Type B pancreatic cell (in vitro differentiated cells): ENCODE results near the gene GPC6. TPM values are rescaled to one million over a fixed set of nuclear protein-coding genes. Genes with fewer than 3 reads are reported as not detected.

ENCODE experiments used
- DNase-seq: peaks from one replicate; pipeline ENCODE4 v3.0.0; 2021; ENCODE audit warnings: mixed read lengths; ENCODE audit not compliant: unreplicated experiment; ENCODE audit errors: extremely low spot score
- H3K27ac Mint-ChIP-seq: 2 replicates; pipeline ENCODE4 v1.8.0; 2021; ENCODE audit warnings: mild to moderate bottlenecking, mixed read lengths
- H3K27me3 Mint-ChIP-seq: 2 replicates; pipeline ENCODE4 v1.8.0; 2021; ENCODE audit warnings: mixed read lengths
- H3K36me3 Mint-ChIP-seq: 2 replicates; pipeline ENCODE4 v1.8.0; 2021; ENCODE audit warnings: mixed read lengths
- H3K4me1 Mint-ChIP-seq: one replicate; pipeline ENCODE4 v1.8.0; 2021; ENCODE audit warnings: mixed read lengths; ENCODE audit not compliant: unreplicated experiment
- H3K4me3 Mint-ChIP-seq: 2 replicates; pipeline ENCODE4 v1.8.0; 2021; ENCODE audit warnings: mild to moderate bottlenecking, mixed read lengths
- H3K9me3 Mint-ChIP-seq: 2 replicates; pipeline ENCODE4 v1.8.0; 2021; ENCODE audit warnings: mixed read lengths
- total RNA-seq: library from RNA; stranded (reverse); gene quantifications from 2 replicates; pipeline ENCODE4 v1.2.1, GENCODE V29; 2021; ENCODE audit warnings: low replicate concordance
- TF ChIP-seq, protein P1 (sequence below): fragments of 200-600 bp; sonication (generic); conservative IDR thresholded peaks from 2 replicates; pipeline ENCODE4 v1.5.0; 2021; ENCODE audit warnings: antibody characterized with exemption, mild to moderate bottlenecking

Gene GPC6
- total RNA-seq, 1 donor from 2014 or later, result 30.5 TPM

DNA sequence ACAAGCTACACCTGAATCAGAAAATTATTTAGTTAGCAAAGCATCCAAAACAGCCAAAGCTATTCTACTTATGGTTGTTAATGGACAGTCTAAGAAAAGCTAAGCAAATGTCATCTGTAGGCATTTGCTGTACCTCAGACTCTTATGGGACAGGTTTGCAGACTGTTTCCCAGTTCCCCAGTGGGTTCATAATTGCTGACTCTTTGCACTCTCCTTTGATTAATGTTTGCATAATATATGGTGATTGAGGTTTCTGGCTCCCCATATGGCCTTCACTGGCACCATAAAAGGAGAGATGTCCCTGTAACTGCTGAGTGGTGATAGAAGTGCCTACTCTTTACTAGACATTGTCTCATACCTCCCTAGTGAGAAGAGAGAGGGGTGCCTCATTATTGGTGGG is 142.1 kb downstream of the GPC6 start:
- TF ChIP-seq, protein P1, sequence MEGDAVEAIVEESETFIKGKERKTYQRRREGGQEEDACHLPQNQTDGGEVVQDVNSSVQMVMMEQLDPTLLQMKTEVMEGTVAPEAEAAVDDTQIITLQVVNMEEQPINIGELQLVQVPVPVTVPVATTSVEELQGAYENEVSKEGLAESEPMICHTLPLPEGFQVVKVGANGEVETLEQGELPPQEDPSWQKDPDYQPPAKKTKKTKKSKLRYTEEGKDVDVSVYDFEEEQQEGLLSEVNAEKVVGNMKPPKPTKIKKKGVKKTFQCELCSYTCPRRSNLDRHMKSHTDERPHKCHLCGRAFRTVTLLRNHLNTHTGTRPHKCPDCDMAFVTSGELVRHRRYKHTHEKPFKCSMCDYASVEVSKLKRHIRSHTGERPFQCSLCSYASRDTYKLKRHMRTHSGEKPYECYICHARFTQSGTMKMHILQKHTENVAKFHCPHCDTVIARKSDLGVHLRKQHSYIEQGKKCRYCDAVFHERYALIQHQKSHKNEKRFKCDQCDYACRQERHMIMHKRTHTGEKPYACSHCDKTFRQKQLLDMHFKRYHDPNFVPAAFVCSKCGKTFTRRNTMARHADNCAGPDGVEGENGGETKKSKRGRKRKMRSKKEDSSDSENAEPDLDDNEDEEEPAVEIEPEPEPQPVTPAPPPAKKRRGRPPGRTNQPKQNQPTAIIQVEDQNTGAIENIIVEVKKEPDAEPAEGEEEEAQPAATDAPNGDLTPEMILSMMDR, result no peak
- H3K4me3 Mint-ChIP-seq, result no peak overlapping the region
- H3K27ac Mint-ChIP-seq, result no peak overlapping the region

DNA sequence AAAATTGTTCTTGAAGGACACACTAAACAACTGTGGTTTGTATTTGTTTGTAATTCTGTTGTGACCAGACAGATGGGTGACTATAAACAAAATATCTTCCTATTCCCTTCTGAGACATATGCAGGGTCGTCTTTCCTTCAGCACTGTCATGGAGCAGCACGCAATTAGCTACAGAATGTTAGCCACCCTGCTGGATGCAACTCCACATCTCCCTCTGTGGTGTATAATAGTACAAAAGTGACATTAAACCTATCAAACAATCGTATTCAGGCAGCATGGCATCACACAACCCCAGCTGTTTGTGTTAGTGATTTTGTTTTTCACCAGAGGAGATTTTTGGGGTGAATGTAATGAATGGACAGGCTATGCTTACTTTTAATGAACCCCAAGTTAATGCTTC is 146.2 kb downstream of the GPC6 start:
- no peaks in the 10 kb centered on the region for H3K36me3 Mint-ChIP-seq
- H3K4me1 Mint-ChIP-seq, result peaks cover 4% of the 10 kb centered on the region
- no peaks in the 10 kb centered on the region for H3K9me3 Mint-ChIP-seq
- no peak overlapping the region for H3K4me3 Mint-ChIP-seq
- H3K27me3 Mint-ChIP-seq, result no peaks in the 10 kb centered on the region
- TF ChIP-seq, protein P1, result no peak
- H3K27ac Mint-ChIP-seq, result no peak overlapping the region
- no peak for DNase-seq

More for the DNA sequence above, 142.1 kb downstream of the GPC6 start:
- Mint-ChIP-seq H3K4me1 (no peaks in the 10 kb centered on the region), H3K9me3 (no peaks in the 10 kb centered on the region), H3K36me3 (no peaks in the 10 kb centered on the region), H3K27me3 (no peaks in the 10 kb centered on the region)
- DNase-seq, result no peak

DNA sequence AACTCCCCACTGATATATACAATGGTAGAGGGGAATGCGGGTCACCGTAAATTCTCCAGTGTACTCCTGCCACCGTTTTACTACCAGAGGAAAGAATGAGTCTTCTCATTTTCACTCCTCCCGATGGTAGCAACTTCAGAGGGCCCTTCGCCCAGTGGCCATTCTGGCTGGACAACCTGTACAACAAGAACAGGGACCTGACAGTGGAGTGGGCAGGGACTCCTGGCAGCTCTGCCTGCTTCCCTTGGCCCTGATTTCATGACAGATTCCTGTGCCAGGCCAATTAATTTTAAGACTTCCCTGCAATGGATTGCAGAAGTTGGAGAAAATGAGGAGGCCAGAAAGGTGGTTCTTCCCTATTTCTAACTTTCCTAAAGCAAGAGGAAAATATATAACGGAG is 148.9 kb downstream of the GPC6 start:
- Mint-ChIP-seq H3K27me3 (no peaks in the 10 kb centered on the region), H3K27ac (no peak overlapping the region), H3K4me1 (peaks cover 4% of the 10 kb centered on the region), H3K4me3 (no peak overlapping the region), H3K36me3 (no peaks in the 10 kb centered on the region), H3K9me3 (no peaks in the 10 kb centered on the region)
- TF ChIP-seq, protein P1, result no peak
- DNase-seq, result no peak

DNA sequence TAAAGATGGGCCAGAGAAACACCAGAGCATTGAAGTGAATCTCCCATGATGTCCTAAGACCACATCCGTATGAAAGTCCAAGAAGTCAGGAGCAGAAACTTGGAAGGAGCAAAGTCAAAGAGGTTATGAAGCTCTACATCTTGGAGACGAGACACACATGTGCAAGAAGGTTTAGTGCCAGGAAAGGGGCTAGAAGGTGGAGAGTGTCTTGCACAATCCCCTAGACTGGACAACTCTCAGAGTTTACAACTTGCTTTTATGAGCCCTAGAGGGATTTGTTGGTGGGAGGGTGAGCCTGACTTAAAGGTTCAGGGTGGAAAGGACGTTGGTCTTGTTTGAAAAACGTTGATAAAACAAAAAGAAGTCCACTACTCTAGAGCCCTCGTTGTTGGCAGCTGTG is 150.6 kb downstream of the GPC6 start:
- H3K9me3 Mint-ChIP-seq, result no peaks in the 10 kb centered on the region
- no peaks in the 10 kb centered on the region for H3K27me3 Mint-ChIP-seq
- peaks cover 4% of the 10 kb centered on the region for H3K4me1 Mint-ChIP-seq
- H3K27ac Mint-ChIP-seq, result no peak overlapping the region
- no peaks in the 10 kb centered on the region for H3K36me3 Mint-ChIP-seq
- no peak overlapping the region for H3K4me3 Mint-ChIP-seq
- TF ChIP-seq, protein P1, result no peak
- no peak for DNase-seq

DNA sequence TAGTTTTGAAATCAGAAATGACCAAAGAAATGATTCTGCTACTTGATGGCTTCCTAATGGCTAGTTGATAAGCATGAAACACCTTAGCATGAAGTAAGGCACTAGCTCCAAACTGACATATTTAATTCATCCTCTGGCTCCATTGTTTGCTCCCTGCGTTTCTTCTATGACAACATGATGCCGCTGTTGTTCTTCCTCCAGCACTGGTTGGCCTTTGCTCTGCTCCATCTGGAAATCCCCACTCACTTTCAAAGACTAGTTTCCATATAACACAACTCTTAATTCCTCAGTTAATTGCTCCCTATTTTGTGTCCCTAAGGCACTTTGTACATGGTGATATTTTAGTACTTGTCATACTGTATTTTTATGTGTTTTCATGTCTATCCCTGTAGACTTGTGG is 151.6 kb downstream of the GPC6 start:
- TF ChIP-seq, protein P1, result no peak
- Mint-ChIP-seq H3K27ac (no peak overlapping the region), H3K9me3 (no peaks in the 10 kb centered on the region), H3K4me1 (peaks cover 4% of the 10 kb centered on the region), H3K4me3 (no peak overlapping the region), H3K27me3 (no peaks in the 10 kb centered on the region), H3K36me3 (no peaks in the 10 kb centered on the region)
- no peak for DNase-seq

DNA sequence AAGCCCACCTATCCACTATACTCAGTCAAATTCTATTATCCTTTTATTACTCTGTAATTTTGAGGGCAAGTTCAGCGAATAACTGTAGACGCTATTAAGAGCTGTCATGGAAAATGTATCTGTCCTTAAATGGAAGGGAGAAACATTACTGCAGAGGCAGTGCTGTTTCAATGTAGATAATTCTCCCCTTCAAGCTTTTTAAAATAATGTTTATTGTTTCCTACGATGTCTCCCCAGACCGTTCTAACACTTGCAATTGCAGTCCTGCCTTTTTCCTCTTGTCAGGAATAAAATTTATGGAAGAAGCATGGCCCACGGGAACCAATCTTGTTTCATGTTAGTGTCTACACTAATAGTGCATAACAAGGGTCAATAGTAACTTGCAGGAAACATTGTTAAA is 159.5 kb downstream of the GPC6 start:
- no peak overlapping the region for H3K4me3 Mint-ChIP-seq
- no peaks in the 10 kb centered on the region for H3K36me3 Mint-ChIP-seq
- TF ChIP-seq, protein P1, result no peak
- no peak for DNase-seq
- peaks cover 12% of the 10 kb centered on the region for H3K4me1 Mint-ChIP-seq
- H3K9me3 Mint-ChIP-seq, result peaks cover 5% of the 10 kb centered on the region
- H3K27me3 Mint-ChIP-seq, result no peaks in the 10 kb centered on the region
- no peak overlapping the region for H3K27ac Mint-ChIP-seq
